ENCODE results near the gene CDNF. TPM values are rescaled to one million over a fixed set of nuclear protein-coding genes. Genes with fewer than 3 reads are reported as not detected.

The CDNF gene
- total and polyA plus RNA-seq, 11 donors: 0.61 to 5.4 (median 2.8) TPM

DNA sequence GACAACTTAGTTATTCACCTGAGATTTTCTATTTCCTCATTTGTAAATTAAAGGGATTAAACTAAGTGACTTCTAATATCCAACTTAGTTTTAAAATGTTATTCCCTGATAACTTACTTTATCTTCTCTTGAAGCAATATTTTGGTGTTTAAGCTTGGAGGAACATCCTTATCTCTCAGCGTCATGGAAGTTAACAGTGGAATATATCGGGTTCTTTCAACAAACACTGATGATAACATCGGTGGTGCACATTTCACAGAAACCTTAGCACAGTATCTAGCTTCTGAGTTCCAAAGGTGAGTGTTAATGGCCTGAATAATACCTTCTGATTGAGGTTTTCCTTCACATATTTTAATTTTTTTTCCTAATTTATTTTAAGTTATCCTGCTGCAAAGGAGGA is 14.4 kb upstream of the CDNF start:
- intact Hi-C loops (cut with DNase I): no loop called here
- 52 to 71% (median 64%) methylated on average over 3 of the region's 3 CpGs for WGBS, 4 donors
- no peaks in the 10 kb centered on the region for H3K9me3 ChIP-seq
- H3K4me3 ChIP-seq: no peak overlapping the region
- ATAC-seq (no peak), DNase-seq (no peak)
- peaks cover 0 to 98% (median 74%) of the 10 kb centered on the region in 9 donors for H3K36me3 ChIP-seq
- no peak overlapping the region for H3K27ac ChIP-seq
- H3K4me1 ChIP-seq: peaks cover 0 to 3% (median 0%) of the 10 kb centered on the region in 12 donors
- H3K27me3 ChIP-seq: no peaks in the 10 kb centered on the region
- TF ChIP-seq POLR2A (IDR thresholded peaks at IDR 0.05) (no peak), CTCF (IDR thresholded peaks at IDR 0.05) (no peak)

- H3K9me3 ChIP-seq: no peaks in the 10 kb centered on the region
- 69 to 84% (median 71%) methylated on average over 2 of the region's 2 CpGs for WGBS, 4 donors
- no peak overlapping the region for H3K4me3 ChIP-seq
- DNase-seq (no peak), ATAC-seq (no peak)
- H3K36me3 ChIP-seq: peaks cover 0 to 93% (median 64%) of the 10 kb centered on the region in 9 donors
- no peak for TF ChIP-seq CTCF (IDR thresholded peaks at IDR 0.05)
- TF ChIP-seq POLR2A (IDR thresholded peaks at IDR 0.05): no peak
- H3K27ac ChIP-seq: no peak overlapping the region
- no peaks in the 10 kb centered on the region for H3K27me3 ChIP-seq
- intact Hi-C loops (cut with DNase I): loop anchor here in 2 of 10 donors (5.0 to 10.0 kb wide), 2 partner anchors 32 to 260 kb away; partner anchors contain the start of gene SUV39H2 (in 1 of the 2)
- H3K4me1 ChIP-seq: peaks cover 0 to 3% (median 0%) of the 10 kb centered on the region in 12 donors
Observed at GRCh38 chr10:14844948-14845347, 7.1 kb upstream of the CDNF start.

DNA sequence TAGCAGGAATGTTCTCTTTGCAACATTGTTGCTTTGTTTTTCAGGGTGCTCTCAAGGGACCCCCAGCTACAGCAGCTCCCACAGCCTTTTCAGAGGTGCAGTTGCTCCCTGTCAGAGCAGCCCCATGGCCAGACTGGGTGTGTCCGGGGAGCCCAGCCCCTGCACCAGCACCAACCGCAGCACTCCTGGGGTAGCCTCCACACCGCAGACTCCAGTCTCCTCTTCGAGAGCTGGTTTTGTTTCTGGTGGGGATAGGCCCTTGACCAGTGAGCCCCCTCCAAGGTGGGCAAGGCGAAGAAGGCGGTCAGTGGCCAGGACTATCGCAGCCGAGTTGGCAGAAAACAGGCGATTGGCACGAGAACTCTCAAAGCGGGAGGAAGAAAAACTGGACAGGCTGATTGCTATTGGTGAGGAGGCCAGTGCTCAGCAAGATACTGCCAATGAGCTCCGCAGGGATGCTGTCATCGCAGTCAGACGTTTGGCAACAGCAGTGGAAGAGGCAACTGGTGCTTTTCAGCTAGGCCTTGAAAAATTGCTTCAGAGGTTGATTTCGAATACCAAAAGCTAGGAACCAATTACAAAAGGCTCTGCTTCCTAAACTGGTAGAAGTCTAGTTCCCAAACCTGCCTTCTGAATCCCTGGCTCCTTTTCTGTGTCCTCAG is 5.6 kb upstream of the CDNF start:
- peaks cover 0 to 14% (median 9%) of the 10 kb centered on the region in 12 donors for H3K4me1 ChIP-seq
- no peaks in the 10 kb centered on the region for H3K27me3 ChIP-seq
- ATAC-seq: no peak
- no peak overlapping the region for H3K4me3 ChIP-seq
- TF ChIP-seq CTCF (IDR thresholded peaks at IDR 0.05) (no peak), POLR2A (IDR thresholded peaks at IDR 0.05) (no peak)
- H3K27ac ChIP-seq: no peak overlapping the region
- intact Hi-C loops (cut with DNase I): loop anchor here in 2 of 10 donors (5.0 to 10.0 kb wide), 2 partner anchors 34 to 261 kb away; partner anchors contain the start of gene SUV39H2 (in 1 of the 2)
- DNase-seq: no peak
- 89 to 93% (median 91%) methylated on average over 15 of the region's 15 CpGs for WGBS, 4 donors
- peaks cover 0 to 79% (median 56%) of the 10 kb centered on the region in 9 donors for H3K36me3 ChIP-seq
- no peaks in the 10 kb centered on the region for H3K9me3 ChIP-seq

- 91 to 93% (median 92%) methylated on average over 2 of the region's 2 CpGs for WGBS, 4 donors
- TF ChIP-seq CTCF (IDR thresholded peaks at IDR 0.05): no peak
- TF ChIP-seq POLR2A (IDR thresholded peaks at IDR 0.05): no peak
- peaks cover 5 to 26% (median 17%) of the 10 kb centered on the region in 12 donors for H3K4me1 ChIP-seq
- no peak overlapping the region for H3K27ac ChIP-seq
- no peaks in the 10 kb centered on the region for H3K9me3 ChIP-seq
- H3K36me3 ChIP-seq: peaks cover 0 to 53% (median 48%) of the 10 kb centered on the region in 9 donors
- ATAC-seq (no peak), DNase-seq (no peak)
- no peaks in the 10 kb centered on the region for H3K27me3 ChIP-seq
- peak overlapping the region in 1 of 12 donors; percentile 95 for H3K4me3 ChIP-seq
- intact Hi-C loops (cut with DNase I): loop anchor here in 2 of 10 donors (5.0 to 10.0 kb wide), 2 partner anchors 37 to 265 kb away; partner anchors contain the start of gene SUV39H2 (in 1 of the 2)
Observed at GRCh38 chr10:14840178-14840577, 2.3 kb upstream of the CDNF start.

Data from heart left ventricle (tissue), 16 donors.